ENCODE results near the gene KBTBD3.
"Not testable (repeated sequence)": the region's sequence is repeated elsewhere in the genome, so short reads cannot be mapped to it uniquely, and the experiment has no call there.

The KBTBD3 gene

DNA sequence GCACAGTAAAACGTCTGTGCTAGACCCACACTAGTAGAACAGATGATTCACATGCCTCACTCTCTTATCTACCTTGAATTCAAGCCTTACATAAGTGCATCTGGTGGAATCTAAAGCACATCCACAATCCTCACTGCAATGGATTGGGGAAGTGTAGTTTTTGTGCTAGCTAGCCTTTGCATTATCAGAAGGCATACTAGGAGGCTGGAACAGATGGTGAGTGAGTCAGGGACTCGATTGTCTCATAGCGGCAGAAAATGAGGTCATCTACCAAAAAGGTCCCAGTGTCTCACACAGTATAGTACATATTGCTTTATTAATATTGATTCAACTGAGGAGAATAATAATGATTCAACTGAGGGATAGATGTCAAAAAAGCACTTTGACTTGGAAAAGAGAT is 64.4 kb downstream of the KBTBD3 start:
- CTCF ChIA-PET: no interaction called here
- POLR2A ChIA-PET: no interaction called here
- TF ChIP-seq BHLHE40 (IDR thresholded peaks at IDR 0.05; ENCODE audit: borderline replicate concordance) (no peak), NFRKB (IDR thresholded peaks at IDR 0.05) (no peak), ZNF384 (IDR thresholded peaks at IDR 0.05) (no peak), L3MBTL2 (conservative IDR thresholded peaks at IDR 0.05) (no peak), SUZ12 (IDR thresholded peaks at IDR 0.05) (no peak), CTBP1 (IDR thresholded peaks at IDR 0.05; ENCODE audit: borderline replicate concordance) (no peak), FOXM1 (IDR thresholded peaks at IDR 0.05; ENCODE audit: borderline replicate concordance) (no peak), ELF4 (IDR thresholded peaks at IDR 0.05) (no peak), SP1 (IDR thresholded peaks at IDR 0.05) (no peak), LEF1 (IDR thresholded peaks at IDR 0.05; ENCODE audit: borderline replicate concordance) (no peak)
- no peak for DNase-seq (ENCODE audit: extremely low spot score)

DNA sequence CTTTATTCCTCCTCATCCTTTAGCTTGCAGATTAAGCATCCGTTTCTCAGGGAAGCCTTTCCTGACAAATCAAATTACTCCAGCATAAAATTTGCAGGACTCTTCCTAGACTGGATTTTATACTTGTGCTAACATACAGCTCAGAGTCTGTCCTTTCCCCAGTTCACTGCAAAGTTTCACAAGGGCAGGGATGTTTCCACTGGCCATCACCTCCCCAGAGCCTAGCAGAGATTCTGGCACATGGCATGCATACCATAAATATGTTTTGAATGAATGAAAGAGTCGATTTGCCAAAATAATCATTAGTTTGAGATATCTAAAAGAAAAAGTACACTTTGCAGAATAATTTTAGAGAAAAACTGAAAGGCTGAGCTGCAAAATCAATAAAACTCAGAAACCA is 65.7 kb downstream of the KBTBD3 start:
- ChIA-PET CTCF (no interaction called here), POLR2A (no interaction called here)
- no peak for DNase-seq (ENCODE audit: extremely low spot score)
- TF ChIP-seq TARDBP (IDR thresholded peaks at IDR 0.05) (no peak), L3MBTL2 (conservative IDR thresholded peaks at IDR 0.05) (no peak), SUZ12 (IDR thresholded peaks at IDR 0.05) (no peak), ZNF384 (IDR thresholded peaks at IDR 0.05) (no peak), HDGF (IDR thresholded peaks at IDR 0.05; ENCODE audit: borderline replicate concordance) (no peak), FOXA1 (IDR thresholded peaks at IDR 0.05) (no peak), ELF4 (IDR thresholded peaks at IDR 0.05) (no peak), CTBP1 (IDR thresholded peaks at IDR 0.05; ENCODE audit: borderline replicate concordance) (no peak), FOXK2 (IDR thresholded peaks at IDR 0.05) (no peak), BHLHE40 (IDR thresholded peaks at IDR 0.05; ENCODE audit: borderline replicate concordance) (no peak)

DNA sequence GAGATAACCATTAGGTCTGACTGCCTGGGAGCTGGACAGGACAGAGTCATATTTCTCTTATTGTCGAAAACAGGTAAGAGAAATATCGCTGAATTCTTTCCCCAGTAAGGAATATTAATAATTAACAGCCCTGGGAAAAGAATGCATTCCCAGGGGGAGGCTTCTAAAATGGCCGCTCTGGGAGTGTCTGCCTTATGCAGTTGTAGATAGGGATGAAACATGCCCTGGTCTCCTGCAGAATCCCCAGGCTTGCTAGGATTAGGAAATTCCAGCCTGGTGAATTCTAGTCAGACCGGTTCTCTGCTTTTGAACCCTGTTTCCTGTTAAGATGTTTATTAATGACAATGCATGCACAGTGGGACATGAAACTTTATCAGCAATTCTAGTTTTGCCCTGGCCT is 74.1 kb downstream of the KBTBD3 start:
- CTCF ChIA-PET; POLR2A ChIA-PET; DNase-seq (ENCODE audit: extremely low spot score): not testable (repeated sequence)

DNA sequence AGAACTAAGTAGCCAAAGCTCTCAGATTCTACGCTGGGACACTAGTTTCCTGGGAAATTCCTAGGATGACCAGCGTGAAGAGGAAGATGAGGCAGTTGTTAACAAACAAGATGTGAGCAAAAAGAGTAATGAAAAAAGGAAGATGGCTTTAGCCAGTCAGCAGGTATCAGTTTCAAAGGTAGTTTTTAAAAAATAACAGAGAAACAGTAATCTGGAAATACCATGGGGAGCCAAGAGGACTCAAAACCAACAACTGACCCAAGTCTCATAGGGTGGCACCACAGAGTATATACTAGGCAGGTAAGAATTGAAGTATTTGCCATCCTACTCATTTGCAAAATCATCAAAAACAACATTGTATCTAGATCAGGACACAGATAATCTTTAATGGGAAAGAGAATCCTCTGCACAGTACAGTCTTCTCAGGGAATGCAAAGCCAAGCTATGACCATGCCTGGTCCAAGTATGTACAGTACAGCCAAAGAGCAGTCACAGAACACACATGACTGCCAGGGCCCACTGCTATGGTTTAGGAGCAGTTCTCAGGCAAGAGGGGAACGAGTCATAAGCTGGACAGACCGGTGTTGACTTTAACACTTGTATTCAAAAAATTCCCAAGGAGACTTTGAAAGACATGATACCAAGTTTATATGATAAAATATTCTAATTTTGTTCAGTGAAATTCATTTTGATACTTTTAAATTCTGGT is 75.7 kb downstream of the KBTBD3 start:
- DNase-seq (ENCODE audit: extremely low spot score): no peak
- ChIA-PET POLR2A (no interaction called here), CTCF (no interaction called here)
- TF ChIP-seq L3MBTL2 (conservative IDR thresholded peaks at IDR 0.05): no peak
- TF ChIP-seq BHLHE40 (IDR thresholded peaks at IDR 0.05; ENCODE audit: borderline replicate concordance): no peak
- TF ChIP-seq, protein P1, sequence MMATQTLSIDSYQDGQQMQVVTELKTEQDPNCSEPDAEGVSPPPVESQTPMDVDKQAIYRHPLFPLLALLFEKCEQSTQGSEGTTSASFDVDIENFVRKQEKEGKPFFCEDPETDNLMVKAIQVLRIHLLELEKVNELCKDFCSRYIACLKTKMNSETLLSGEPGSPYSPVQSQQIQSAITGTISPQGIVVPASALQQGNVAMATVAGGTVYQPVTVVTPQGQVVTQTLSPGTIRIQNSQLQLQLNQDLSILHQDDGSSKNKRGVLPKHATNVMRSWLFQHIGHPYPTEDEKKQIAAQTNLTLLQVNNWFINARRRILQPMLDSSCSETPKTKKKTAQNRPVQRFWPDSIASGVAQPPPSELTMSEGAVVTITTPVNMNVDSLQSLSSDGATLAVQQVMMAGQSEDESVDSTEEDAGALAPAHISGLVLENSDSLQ (IDR thresholded peaks at IDR 0.05): no peak
- TF ChIP-seq SUZ12 (IDR thresholded peaks at IDR 0.05): no peak
